Suprapubic skin (tissue), 4 donors: ENCODE data around the gene MDFIC. TPM values are rescaled to one million over a fixed set of nuclear protein-coding genes. Genes with fewer than 3 reads are reported as not detected.

Source experiments
- DNase-seq, 2 donors: peaks; one replicate each; pipeline ENCODE4 v3.0.0-alpha.2; 2019; ENCODE audit warnings: low spot score in 2 of 2
- H3K27ac ChIP-seq: fragments of 200-600 bp; sonication (generic); one replicate; pipeline ENCODE4 v1.5.1; 2019
- H3K27me3 ChIP-seq: fragments of 200-600 bp; sonication (generic); one replicate; pipeline ENCODE4 v1.5.1; 2019
- H3K36me3 ChIP-seq: fragments of 200-600 bp; sonication (generic); one replicate; pipeline ENCODE4 v1.5.1; 2019
- H3K4me1 ChIP-seq: fragments of 200-600 bp; sonication (generic); one replicate; pipeline ENCODE4 v1.5.1; 2019
- H3K4me3 ChIP-seq: fragments of 200-600 bp; sonication (generic); one replicate; pipeline ENCODE4 v1.5.1; 2019; ENCODE audit warnings: mild to moderate bottlenecking
- H3K9me3 ChIP-seq: fragments of 200-600 bp; sonication (generic); one replicate; pipeline ENCODE4 v1.5.1; 2019
- CTCF ChIP-seq, 2 donors: fragments of 200-600 bp in 1 of 2; fragments of 450-650 bp in 1 of 2; sonication (generic) in 1 of 2; IDR thresholded peaks; one replicate each; pipeline ENCODE4 v1.5.1; 2016 to 2019; ENCODE audit warnings: antibody characterized with exemption in 2 of 2, mild to moderate bottlenecking in 1 of 2, moderate library complexity in 1 of 2
- EP300 ChIP-seq: sonication (generic); formaldehyde crosslinking; IDR thresholded peaks from one replicate; pipeline ENCODE4 v1.6.1; 2017; ENCODE audit warnings: antibody characterized with exemption
- POLR2A ChIP-seq, 2 donors: fragments of 450-650 bp; IDR thresholded peaks; one replicate each; pipeline ENCODE4 v1.6.1; 2017; ENCODE audit warnings: antibody characterized with exemption in 2 of 2, mild to moderate bottlenecking in 2 of 2, moderate library complexity in 2 of 2
- POLR2AphosphoS5 ChIP-seq, 3 donors: sonication (generic); formaldehyde crosslinking; IDR thresholded peaks; one replicate each; pipeline ENCODE4 v1.6.1; 2017; ENCODE audit warnings: antibody characterized with exemption in 3 of 3
- WGBS: methylation state at CpG from one replicate; pipeline ENCODE4 v1.1.5; 2018; 5-methylcytosine and 5-hydroxymethylcytosine counted together
- total RNA-seq, 4 donors: library from RNA; depleted of rRNA; stranded (reverse); fragments of >200 nt; gene quantifications; one replicate each; pipeline ENCODE4 v1.1.0, GENCODE V29; 2016

The MDFIC gene
- total RNA-seq, 4 donors from 2014 or later = 15.7 to 37.8 (median 28.1) TPM

- Histone ChIP-seq H3K27ac (peak overlapping the region; percentile 15), H3K4me3 (no peak overlapping the region), H3K4me1 (peaks cover 25% of the 10 kb centered on the region), H3K9me3 (no peaks in the 10 kb centered on the region), H3K36me3 (no peaks in the 10 kb centered on the region), H3K27me3 (no peaks in the 10 kb centered on the region)
- TF ChIP-seq POLR2AphosphoS5 (IDR thresholded peaks at IDR 0.05) = no peak
- no peak for TF ChIP-seq EP300
- TF ChIP-seq CTCF (IDR thresholded peaks at IDR 0.05) = no peak
- TF ChIP-seq POLR2A (IDR thresholded peaks at IDR 0.05) = no peak
- no peak for DNase-seq
- WGBS = 90% methylated on average over 9 of the region's 9 CpGs
Measured at GRCh38 chr7:114931656-114932011, 9.7 kb downstream of the MDFIC start.

- no peak overlapping the region for H3K27ac ChIP-seq
- TF ChIP-seq EP300 = no peak
Measured at GRCh38 chr7:114932991-114933390, 11.1 kb downstream of the MDFIC start.

GRCh38 chr7:114933658-114934057 is 11.8 kb downstream of the MDFIC start:
- 91% methylated on average over 5 of the region's 5 CpGs for WGBS

More at GRCh38 chr7:114932991-114933390, 11.1 kb downstream of the MDFIC start:
- Histone ChIP-seq H3K36me3 (no peaks in the 10 kb centered on the region), H3K4me1 (peaks cover 25% of the 10 kb centered on the region), H3K4me3 (no peak overlapping the region), H3K9me3 (no peaks in the 10 kb centered on the region), H3K27me3 (no peaks in the 10 kb centered on the region)
- WGBS = 91% methylated on average over 5 of the region's 5 CpGs
- DNase-seq = no peak

GRCh38 chr7:114934086-114934485 is 12.2 kb downstream of the MDFIC start:
- H3K27ac ChIP-seq = no peak overlapping the region
- H3K4me1 ChIP-seq = peaks cover 25% of the 10 kb centered on the region
- H3K36me3 ChIP-seq = no peaks in the 10 kb centered on the region
- no peaks in the 10 kb centered on the region for H3K27me3 ChIP-seq
- no peak for DNase-seq
- no peak overlapping the region for H3K4me3 ChIP-seq
- no peak for TF ChIP-seq POLR2AphosphoS5 (IDR thresholded peaks at IDR 0.05)
- TF ChIP-seq EP300 = no peak
- no peak for TF ChIP-seq POLR2A (IDR thresholded peaks at IDR 0.05)
- no peak for TF ChIP-seq CTCF (IDR thresholded peaks at IDR 0.05)
- no peaks in the 10 kb centered on the region for H3K9me3 ChIP-seq
- WGBS = 100% methylated on average over 1 of the region's 1 CpG

More at GRCh38 chr7:114933658-114934057, 11.8 kb downstream of the MDFIC start:
- Histone ChIP-seq H3K4me3 (no peak overlapping the region), H3K9me3 (no peaks in the 10 kb centered on the region), H3K27ac (no peak overlapping the region), H3K27me3 (no peaks in the 10 kb centered on the region), H3K36me3 (no peaks in the 10 kb centered on the region), H3K4me1 (peaks cover 25% of the 10 kb centered on the region)
- TF ChIP-seq POLR2AphosphoS5 (IDR thresholded peaks at IDR 0.05) (no peak), CTCF (IDR thresholded peaks at IDR 0.05) (no peak), EP300 (no peak), POLR2A (IDR thresholded peaks at IDR 0.05) (no peak)
- DNase-seq = no peak

- no peak overlapping the region for H3K27ac ChIP-seq
- no peaks in the 10 kb centered on the region for H3K9me3 ChIP-seq
- no peaks in the 10 kb centered on the region for H3K27me3 ChIP-seq
- no peak overlapping the region for H3K4me3 ChIP-seq
- TF ChIP-seq POLR2AphosphoS5 (IDR thresholded peaks at IDR 0.05) (no peak), EP300 (no peak), POLR2A (IDR thresholded peaks at IDR 0.05) (no peak), CTCF (IDR thresholded peaks at IDR 0.05) (no peak)
- H3K36me3 ChIP-seq = no peaks in the 10 kb centered on the region
- DNase-seq = no peak
- H3K4me1 ChIP-seq = peaks cover 22% of the 10 kb centered on the region
Measured at GRCh38 chr7:114934713-114935112, 12.8 kb downstream of the MDFIC start.

GRCh38 chr7:114936471-114936870 is 14.6 kb downstream of the MDFIC start:
- H3K9me3 ChIP-seq = no peaks in the 10 kb centered on the region
- no peaks in the 10 kb centered on the region for H3K36me3 ChIP-seq
- TF ChIP-seq CTCF (IDR thresholded peaks at IDR 0.05) (no peak), POLR2A (IDR thresholded peaks at IDR 0.05) (no peak)
- H3K27me3 ChIP-seq = no peaks in the 10 kb centered on the region
- no peak overlapping the region for H3K27ac ChIP-seq
- H3K4me3 ChIP-seq = no peak overlapping the region
- H3K4me1 ChIP-seq = peaks cover 14% of the 10 kb centered on the region
- WGBS = 82% methylated on average over 2 of the region's 2 CpGs
- DNase-seq = no peak
